Neuronal stem cell (in vitro differentiated cells): ENCODE results near the gene FAAP100.

ENCODE experiments used
- DNase-seq: peaks from one replicate; pipeline ENCODE4 v3.0.0-alpha.2; 2013; ENCODE audit warnings: low spot score
- H2AFZ ChIP-seq: one replicate; pipeline ENCODE4 v1.6.1; 2013; ENCODE audit warnings: mild to moderate bottlenecking, low read length, inconsistent platforms
- H2AK5ac ChIP-seq: 2 replicates; pipeline ENCODE4 v1.6.1; 2013; ENCODE audit warnings: low read depth, mild to moderate bottlenecking, inconsistent platforms, low read length, moderate library complexity, mixed read lengths
- H2BK120ac ChIP-seq: 2 replicates; pipeline ENCODE4 v1.6.1; 2013; ENCODE audit warnings: low read depth, mild to moderate bottlenecking, inconsistent platforms, low read length, moderate library complexity, mixed read lengths
- H2BK12ac ChIP-seq: one replicate; pipeline ENCODE4 v1.6.1; 2013; ENCODE audit warnings: low read length, inconsistent platforms
- H2BK15ac ChIP-seq: 2 replicates; pipeline ENCODE4 v1.6.1; 2013; ENCODE audit warnings: mild to moderate bottlenecking, low read length, inconsistent platforms, mixed read lengths
- H2BK5ac ChIP-seq: one replicate; pipeline ENCODE4 v1.6.1; 2013; ENCODE audit warnings: inconsistent platforms, mild to moderate bottlenecking, low read length, moderate library complexity
- H3K14ac ChIP-seq: one replicate; pipeline ENCODE4 v1.6.1; 2013; ENCODE audit warnings: low read length, inconsistent platforms
- H3K18ac ChIP-seq: 2 replicates; pipeline ENCODE4 v1.6.1; 2013; ENCODE audit warnings: low read length, inconsistent platforms
- H3K23ac ChIP-seq: 2 replicates; pipeline ENCODE4 v1.6.1; 2013; ENCODE audit warnings: low read depth, mild to moderate bottlenecking, mixed read lengths, low read length, inconsistent platforms; ENCODE audit not compliant: poor library complexity
- H3K27ac ChIP-seq: replicated peaks from 3 replicates; pipeline ENCODE4 v1.5.1; 2013; ENCODE audit warnings: low read length, inconsistent platforms
- H3K27me3 ChIP-seq, 3 experiments: 2 replicates each; pipeline ENCODE4 v1.6.1; 2013; ENCODE audit warnings: low read length in 3 of 3, mild to moderate bottlenecking in 2 of 3, inconsistent platforms in 1 of 3, low read depth in 1 of 3, mixed read lengths in 1 of 3, moderate library complexity in 1 of 3; ENCODE audit not compliant: control insufficient read depth in 3 of 3, insufficient read depth in 3 of 3
- H3K36me3 ChIP-seq, 2 donors: replicated peaks in 1 of 2; 2 replicates each; pipeline ENCODE4 v1.6.1; 2013; ENCODE audit warnings: low read length in 2 of 2; ENCODE audit not compliant: control insufficient read depth in 2 of 2, insufficient read depth in 2 of 2
- H3K4ac ChIP-seq: 2 replicates; pipeline ENCODE4 v1.6.1; 2013; ENCODE audit warnings: inconsistent platforms, mild to moderate bottlenecking, low read length, moderate library complexity
- H3K4me1 ChIP-seq, 2 donors: 1 replicate in 1 of 2; 2 replicates in 1 of 2; pipeline ENCODE4 v1.6.1; 2013; ENCODE audit warnings: low read length in 2 of 2, low read depth in 1 of 2; ENCODE audit not compliant: control insufficient read depth in 2 of 2, insufficient read depth in 1 of 2
- H3K4me2 ChIP-seq: one replicate; pipeline ENCODE4 v1.6.1; 2013; ENCODE audit warnings: mild to moderate bottlenecking, low read length, inconsistent platforms; ENCODE audit not compliant: insufficient read depth, poor library complexity, severe bottlenecking
- H3K4me3 ChIP-seq, 2 donors: 2 replicates each; pipeline ENCODE4 v1.5.1; 2013; ENCODE audit warnings: low read length in 2 of 2, mild to moderate bottlenecking in 2 of 2, inconsistent platforms in 1 of 2, moderate library complexity in 1 of 2
- H3K79me1 ChIP-seq: one replicate; pipeline ENCODE4 v1.6.1; 2013; ENCODE audit warnings: low read depth, mild to moderate bottlenecking, inconsistent platforms, low read length, moderate library complexity
- H3K9ac ChIP-seq: one replicate; pipeline ENCODE4 v1.6.1; 2013; ENCODE audit warnings: mild to moderate bottlenecking, low read depth, low read length, inconsistent platforms; ENCODE audit not compliant: poor library complexity
- H3K9me3 ChIP-seq, 2 donors: replicated peaks in 1 of 2; 2 replicates each; pipeline versions ENCODE3 to v1.6.1; 2013; ENCODE audit warnings: low read length in 2 of 2, mild to moderate bottlenecking in 2 of 2, inconsistent platforms in 1 of 2, low read depth in 1 of 2, mixed read lengths in 1 of 2, moderate library complexity in 1 of 2; ENCODE audit not compliant: control insufficient read depth in 2 of 2, insufficient read depth in 1 of 2
- H4K8ac ChIP-seq: one replicate; pipeline ENCODE4 v1.6.1; 2013; ENCODE audit warnings: low read depth, mild to moderate bottlenecking, inconsistent platforms, low read length, moderate library complexity
- H4K91ac ChIP-seq: one replicate; pipeline ENCODE4 v1.6.1; 2013; ENCODE audit warnings: low read length, low read depth, mild to moderate bottlenecking, inconsistent platforms; ENCODE audit not compliant: poor library complexity
- WGBS, 2 donors: extraction: QIAGEN DNeasy Blood & Tissue Kit; methylation state at CpG; one replicate each; pipeline ENCODE4 v1.1.7; 2013; ENCODE audit warnings: missing lambda C conversion rate in 2 of 2, mixed read lengths in 1 of 2; ENCODE audit not compliant: insufficient read length in 2 of 2, insufficient replicate concordance in 1 of 2; ENCODE audit errors: extremely low coverage in 2 of 2; 5-methylcytosine and 5-hydroxymethylcytosine counted together

Gene FAAP100

GRCh38 chr17:81582341-81582740 is 30.2 kb upstream of the FAAP100 start:
- Histone ChIP-seq H3K36me3 (peaks cover 27 to 94% of the 10 kb centered on the region in 2 donors), H3K79me1 (peaks cover 3% of the 10 kb centered on the region)

GRCh38 chr17:81581758-81582157 is 29.6 kb upstream of the FAAP100 start:
- Histone ChIP-seq H2BK15ac (no peak overlapping the region), H3K4ac (no peak overlapping the region), H2BK12ac (no peak overlapping the region), H3K9me3 (no peaks in the 10 kb centered on the region), H3K79me1 (peaks cover 3% of the 10 kb centered on the region), H3K27me3 (no peaks in the 10 kb centered on the region), H2AFZ (no peak overlapping the region), H3K23ac (no peak overlapping the region), H2BK5ac (no peak overlapping the region), H3K14ac (no peak overlapping the region), H3K27ac (no peak overlapping the region), H3K36me3 (peaks cover 25 to 95% of the 10 kb centered on the region in 2 donors), H3K9ac (no peak overlapping the region), H2BK120ac (no peak overlapping the region), H3K4me1 (no peaks in the 10 kb centered on the region), H4K91ac (no peak overlapping the region), H4K8ac (no peak overlapping the region), H3K4me3 (no peak overlapping the region), H3K4me2 (no peak overlapping the region), H3K18ac (no peak overlapping the region), H2AK5ac (no peak overlapping the region)
- no CpG with 5 or more reads among the region's 8 CpGs for WGBS, 2 donors
- no peak for DNase-seq

More at GRCh38 chr17:81582341-81582740, 30.2 kb upstream of the FAAP100 start:
- H4K8ac ChIP-seq = no peak overlapping the region
- no peaks in the 10 kb centered on the region for H3K9me3 ChIP-seq
- no peak overlapping the region for H3K14ac ChIP-seq
- no peak overlapping the region for H2AFZ ChIP-seq
- no peak overlapping the region for H3K23ac ChIP-seq
- H3K18ac ChIP-seq = no peak overlapping the region
- no peak overlapping the region for H2BK120ac ChIP-seq
- no peak overlapping the region for H2AK5ac ChIP-seq
- no peak overlapping the region for H2BK5ac ChIP-seq
- WGBS, 2 donors = no CpG with 5 or more reads among the region's 5 CpGs
- no peak overlapping the region for H3K4me2 ChIP-seq
- DNase-seq = no peak
- no peaks in the 10 kb centered on the region for H3K27me3 ChIP-seq
- no peak overlapping the region for H3K9ac ChIP-seq
- no peaks in the 10 kb centered on the region for H3K4me1 ChIP-seq
- H3K4me3 ChIP-seq = no peak overlapping the region
- H2BK15ac ChIP-seq = no peak overlapping the region
- H4K91ac ChIP-seq = no peak overlapping the region
- H2BK12ac ChIP-seq = no peak overlapping the region
- no peak overlapping the region for H3K4ac ChIP-seq
- no peak overlapping the region for H3K27ac ChIP-seq

GRCh38 chr17:81580481-81580880 is 28.3 kb upstream of the FAAP100 start:
- Histone ChIP-seq H3K36me3 (peaks cover 17 to 95% of the 10 kb centered on the region in 2 donors), H3K9me3 (no peaks in the 10 kb centered on the region), H2AK5ac (no peak overlapping the region), H3K9ac (no peak overlapping the region), H3K4me2 (no peak overlapping the region), H3K27me3 (no peaks in the 10 kb centered on the region), H2BK120ac (no peak overlapping the region), H3K27ac (no peak overlapping the region), H4K8ac (no peak overlapping the region), H2BK15ac (no peak overlapping the region), H2BK12ac (no peak overlapping the region), H3K4ac (no peak overlapping the region), H2AFZ (no peak overlapping the region), H3K79me1 (peaks cover 3% of the 10 kb centered on the region), H2BK5ac (no peak overlapping the region), H3K4me3 (no peak overlapping the region), H3K23ac (peak overlapping the region; percentile 25), H3K4me1 (no peaks in the 10 kb centered on the region), H4K91ac (no peak overlapping the region), H3K14ac (no peak overlapping the region), H3K18ac (no peak overlapping the region)
- no peak for DNase-seq
- no CpG with 5 or more reads among the region's 6 CpGs for WGBS, 2 donors

GRCh38 chr17:81579821-81580321 is 27.7 kb upstream of the FAAP100 start:
- no peak overlapping the region for H2BK5ac ChIP-seq
- no peak overlapping the region for H4K91ac ChIP-seq
- H3K4me1 ChIP-seq = no peaks in the 10 kb centered on the region
- H3K9me3 ChIP-seq = no peaks in the 10 kb centered on the region
- H3K79me1 ChIP-seq = peaks cover 3% of the 10 kb centered on the region
- no peak overlapping the region for H2BK15ac ChIP-seq
- H3K4me3 ChIP-seq = no peak overlapping the region
- no peaks in the 10 kb centered on the region for H3K27me3 ChIP-seq
- H3K23ac ChIP-seq = peak overlapping the region; percentile 25
- no peak overlapping the region for H2AFZ ChIP-seq
- no CpG with 5 or more reads among the region's 10 CpGs for WGBS, 2 donors
- no peak for DNase-seq
- no peak overlapping the region for H3K4ac ChIP-seq
- no peak overlapping the region for H3K18ac ChIP-seq
- H3K14ac ChIP-seq = no peak overlapping the region
- H3K4me2 ChIP-seq = no peak overlapping the region
- H2AK5ac ChIP-seq = no peak overlapping the region
- H4K8ac ChIP-seq = no peak overlapping the region
- peaks cover 20 to 93% of the 10 kb centered on the region in 2 donors for H3K36me3 ChIP-seq
- no peak overlapping the region for H3K9ac ChIP-seq
- H2BK120ac ChIP-seq = no peak overlapping the region
- H3K27ac ChIP-seq = no peak overlapping the region
- no peak overlapping the region for H2BK12ac ChIP-seq
